ENCODE data around the gene CSMD2.

DNA sequence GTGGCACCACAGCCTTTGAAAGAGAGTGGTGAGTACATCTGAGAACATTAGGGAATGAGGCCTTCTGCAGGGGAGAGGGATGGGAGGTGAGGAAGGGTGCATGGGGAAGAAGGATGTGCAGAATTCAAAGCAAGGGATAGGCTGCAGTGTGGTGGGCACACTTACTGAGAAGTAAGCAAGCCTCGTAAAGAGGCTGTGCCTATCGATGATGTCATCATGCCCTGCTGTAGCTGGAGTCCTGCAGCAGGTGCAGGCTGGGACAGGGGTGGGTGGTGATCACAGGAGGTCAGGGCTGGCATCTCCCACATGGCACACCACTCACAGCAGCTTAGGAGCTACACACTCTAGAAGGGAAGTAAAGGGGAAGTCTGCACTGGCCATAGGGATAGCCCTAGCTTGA is 676.4 kb downstream of the CSMD2 start:
- TF ChIP-seq, protein P1, sequence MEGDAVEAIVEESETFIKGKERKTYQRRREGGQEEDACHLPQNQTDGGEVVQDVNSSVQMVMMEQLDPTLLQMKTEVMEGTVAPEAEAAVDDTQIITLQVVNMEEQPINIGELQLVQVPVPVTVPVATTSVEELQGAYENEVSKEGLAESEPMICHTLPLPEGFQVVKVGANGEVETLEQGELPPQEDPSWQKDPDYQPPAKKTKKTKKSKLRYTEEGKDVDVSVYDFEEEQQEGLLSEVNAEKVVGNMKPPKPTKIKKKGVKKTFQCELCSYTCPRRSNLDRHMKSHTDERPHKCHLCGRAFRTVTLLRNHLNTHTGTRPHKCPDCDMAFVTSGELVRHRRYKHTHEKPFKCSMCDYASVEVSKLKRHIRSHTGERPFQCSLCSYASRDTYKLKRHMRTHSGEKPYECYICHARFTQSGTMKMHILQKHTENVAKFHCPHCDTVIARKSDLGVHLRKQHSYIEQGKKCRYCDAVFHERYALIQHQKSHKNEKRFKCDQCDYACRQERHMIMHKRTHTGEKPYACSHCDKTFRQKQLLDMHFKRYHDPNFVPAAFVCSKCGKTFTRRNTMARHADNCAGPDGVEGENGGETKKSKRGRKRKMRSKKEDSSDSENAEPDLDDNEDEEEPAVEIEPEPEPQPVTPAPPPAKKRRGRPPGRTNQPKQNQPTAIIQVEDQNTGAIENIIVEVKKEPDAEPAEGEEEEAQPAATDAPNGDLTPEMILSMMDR (IDR thresholded peaks at IDR 0.05) = no peak
- no peak for TF ChIP-seq ZNF121 (CRISPR knock-in tag; IDR thresholded peaks at IDR 0.05)
- TF ChIP-seq, protein P2, sequence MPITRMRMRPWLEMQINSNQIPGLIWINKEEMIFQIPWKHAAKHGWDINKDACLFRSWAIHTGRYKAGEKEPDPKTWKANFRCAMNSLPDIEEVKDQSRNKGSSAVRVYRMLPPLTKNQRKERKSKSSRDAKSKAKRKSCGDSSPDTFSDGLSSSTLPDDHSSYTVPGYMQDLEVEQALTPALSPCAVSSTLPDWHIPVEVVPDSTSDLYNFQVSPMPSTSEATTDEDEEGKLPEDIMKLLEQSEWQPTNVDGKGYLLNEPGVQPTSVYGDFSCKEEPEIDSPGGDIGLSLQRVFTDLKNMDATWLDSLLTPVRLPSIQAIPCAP (CRISPR knock-in tag; IDR thresholded peaks at IDR 0.05) = no peak
- TF ChIP-seq NFYB (CRISPR knock-in tag; conservative IDR thresholded peaks at IDR 0.05; ENCODE audit: low read depth) = no peak
- no peak for TF ChIP-seq CREB1 (CRISPR knock-in tag; IDR thresholded peaks at IDR 0.05)
- TF ChIP-seq FOXJ3 (CRISPR knock-in tag; IDR thresholded peaks at IDR 0.05; ENCODE audit: borderline replicate concordance) = no peak
- no peak for TF ChIP-seq ELF4 (CRISPR knock-in tag; IDR thresholded peaks at IDR 0.05; ENCODE audit: low read depth)
- TF ChIP-seq ESRRA (CRISPR knock-in tag; IDR thresholded peaks at IDR 0.05; ENCODE audit: borderline replicate concordance) = no peak
- TF ChIP-seq, protein P3, sequence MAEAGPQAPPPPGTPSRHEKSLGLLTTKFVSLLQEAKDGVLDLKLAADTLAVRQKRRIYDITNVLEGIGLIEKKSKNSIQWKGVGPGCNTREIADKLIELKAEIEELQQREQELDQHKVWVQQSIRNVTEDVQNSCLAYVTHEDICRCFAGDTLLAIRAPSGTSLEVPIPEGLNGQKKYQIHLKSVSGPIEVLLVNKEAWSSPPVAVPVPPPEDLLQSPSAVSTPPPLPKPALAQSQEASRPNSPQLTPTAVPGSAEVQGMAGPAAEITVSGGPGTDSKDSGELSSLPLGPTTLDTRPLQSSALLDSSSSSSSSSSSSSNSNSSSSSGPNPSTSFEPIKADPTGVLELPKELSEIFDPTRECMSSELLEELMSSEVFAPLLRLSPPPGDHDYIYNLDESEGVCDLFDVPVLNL (CRISPR knock-in tag; IDR thresholded peaks at IDR 0.05; ENCODE audit: borderline replicate concordance, low read depth) = no peak
- no peak for TF ChIP-seq FOXK1 (CRISPR knock-in tag; IDR thresholded peaks at IDR 0.05)

All from WTC11 (cell line).